Measurements from ENCODE around the gene NYAP2.

DNA sequence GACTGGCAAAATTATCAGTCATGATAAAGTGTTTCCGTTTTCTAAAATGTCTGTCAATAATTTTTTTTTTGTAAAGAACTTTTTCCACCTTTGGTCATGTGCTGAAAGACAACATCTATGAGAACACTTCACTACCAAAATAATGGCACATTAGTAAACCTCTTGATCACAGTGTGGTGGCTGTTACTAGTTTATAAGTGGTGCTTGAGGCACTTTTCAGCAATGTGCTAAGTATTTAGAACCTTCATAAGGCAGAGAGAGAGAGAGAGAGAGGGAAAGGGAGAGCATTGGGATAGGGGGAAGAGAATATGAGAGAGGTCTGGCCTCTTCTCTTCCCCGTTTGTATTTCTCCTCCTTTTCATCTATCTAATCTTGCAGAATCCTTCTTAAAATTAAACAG, 1.1 kb upstream of the NYAP2 start:
- TF ChIP-seq, protein P1, sequence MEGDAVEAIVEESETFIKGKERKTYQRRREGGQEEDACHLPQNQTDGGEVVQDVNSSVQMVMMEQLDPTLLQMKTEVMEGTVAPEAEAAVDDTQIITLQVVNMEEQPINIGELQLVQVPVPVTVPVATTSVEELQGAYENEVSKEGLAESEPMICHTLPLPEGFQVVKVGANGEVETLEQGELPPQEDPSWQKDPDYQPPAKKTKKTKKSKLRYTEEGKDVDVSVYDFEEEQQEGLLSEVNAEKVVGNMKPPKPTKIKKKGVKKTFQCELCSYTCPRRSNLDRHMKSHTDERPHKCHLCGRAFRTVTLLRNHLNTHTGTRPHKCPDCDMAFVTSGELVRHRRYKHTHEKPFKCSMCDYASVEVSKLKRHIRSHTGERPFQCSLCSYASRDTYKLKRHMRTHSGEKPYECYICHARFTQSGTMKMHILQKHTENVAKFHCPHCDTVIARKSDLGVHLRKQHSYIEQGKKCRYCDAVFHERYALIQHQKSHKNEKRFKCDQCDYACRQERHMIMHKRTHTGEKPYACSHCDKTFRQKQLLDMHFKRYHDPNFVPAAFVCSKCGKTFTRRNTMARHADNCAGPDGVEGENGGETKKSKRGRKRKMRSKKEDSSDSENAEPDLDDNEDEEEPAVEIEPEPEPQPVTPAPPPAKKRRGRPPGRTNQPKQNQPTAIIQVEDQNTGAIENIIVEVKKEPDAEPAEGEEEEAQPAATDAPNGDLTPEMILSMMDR (IDR thresholded peaks at IDR 0.05): no peak
- TF ChIP-seq POLR2AphosphoS5 (IDR thresholded peaks at IDR 0.05): no peak
- TF ChIP-seq POLR2A (IDR thresholded peaks at IDR 0.05): no peak

All from transverse colon (tissue), 4 donors.